KG1 (cell line): Measurements from ENCODE around the gene RPLP1.
A peak's percentile ranks its signal among the peaks of the same experiment; 100 is the strongest.

Experiments
- DNase-seq: peaks from one replicate; lab custom pipeline; 2025; lab: John Stamatoyannopoulos, UW

Gene RPLP1

DNA sequence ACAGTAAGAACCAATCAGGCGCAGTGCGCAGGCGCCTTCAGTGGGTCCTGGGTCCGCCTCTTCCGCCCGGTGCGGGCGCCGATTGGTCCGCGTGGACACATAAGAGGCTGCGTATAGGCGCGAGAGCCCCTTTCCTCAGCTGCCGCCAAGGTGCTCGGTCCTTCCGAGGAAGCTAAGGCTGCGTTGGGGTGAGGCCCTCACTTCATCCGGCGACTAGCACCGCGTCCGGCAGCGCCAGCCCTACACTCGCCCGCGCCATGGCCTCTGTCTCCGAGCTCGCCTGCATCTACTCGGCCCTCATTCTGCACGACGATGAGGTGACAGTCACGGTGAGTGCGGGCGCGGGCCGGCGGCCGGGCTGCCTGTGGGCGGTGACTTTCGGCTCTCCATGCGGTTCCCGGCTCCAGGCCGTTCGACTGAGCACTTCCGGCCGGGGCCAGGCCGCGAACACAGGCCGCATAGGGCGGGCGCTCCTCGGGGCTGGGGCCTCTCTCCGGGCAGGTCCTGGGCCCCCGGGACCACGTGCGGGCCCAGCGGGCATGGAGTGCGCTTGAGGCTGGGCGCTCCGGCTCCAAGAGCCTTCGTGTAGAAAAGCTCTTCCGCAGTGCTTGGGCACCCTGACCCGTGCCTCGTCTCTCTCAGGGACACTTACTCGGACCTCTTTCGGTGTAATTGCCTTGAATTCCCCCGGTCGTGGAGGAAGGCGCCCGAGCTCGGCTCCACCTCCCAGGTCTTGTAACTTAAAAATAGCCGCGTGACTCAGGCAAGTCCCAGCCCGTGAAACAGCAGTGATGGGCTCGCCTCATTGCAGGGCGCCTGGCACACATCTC is at the start of gene RPLP1:
Gene RPLP1, plus strand, starts transcription at position 127 of the 830 bp plus-strand sequence. Its CDS starts 131 bp downstream, at position 258.
- peak; percentile 96 for DNase-seq

DNA sequence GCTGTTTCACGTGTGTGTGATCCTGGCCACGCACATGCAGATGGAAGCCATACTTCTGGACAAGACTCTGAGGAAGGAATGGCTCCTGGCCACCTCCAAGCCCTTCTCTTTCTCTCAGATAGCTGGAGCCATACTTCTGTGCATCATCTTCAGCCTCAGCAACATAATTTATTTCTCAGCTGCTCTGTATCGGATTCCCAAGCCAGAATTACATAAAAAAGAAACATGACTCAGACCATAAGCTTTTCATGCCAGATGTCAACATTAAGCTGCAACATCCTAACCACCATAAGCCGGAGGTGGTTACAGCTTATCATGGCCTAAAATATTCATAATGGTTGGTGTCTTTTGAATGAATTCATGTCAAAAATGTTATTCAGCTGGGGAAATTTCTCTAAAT is 49.0 kb upstream of the RPLP1 start:
- no peak for DNase-seq

GRCh38 chr15:69405110-69405509 is 47.5 kb upstream of the RPLP1 start:
- no peak for DNase-seq

DNA sequence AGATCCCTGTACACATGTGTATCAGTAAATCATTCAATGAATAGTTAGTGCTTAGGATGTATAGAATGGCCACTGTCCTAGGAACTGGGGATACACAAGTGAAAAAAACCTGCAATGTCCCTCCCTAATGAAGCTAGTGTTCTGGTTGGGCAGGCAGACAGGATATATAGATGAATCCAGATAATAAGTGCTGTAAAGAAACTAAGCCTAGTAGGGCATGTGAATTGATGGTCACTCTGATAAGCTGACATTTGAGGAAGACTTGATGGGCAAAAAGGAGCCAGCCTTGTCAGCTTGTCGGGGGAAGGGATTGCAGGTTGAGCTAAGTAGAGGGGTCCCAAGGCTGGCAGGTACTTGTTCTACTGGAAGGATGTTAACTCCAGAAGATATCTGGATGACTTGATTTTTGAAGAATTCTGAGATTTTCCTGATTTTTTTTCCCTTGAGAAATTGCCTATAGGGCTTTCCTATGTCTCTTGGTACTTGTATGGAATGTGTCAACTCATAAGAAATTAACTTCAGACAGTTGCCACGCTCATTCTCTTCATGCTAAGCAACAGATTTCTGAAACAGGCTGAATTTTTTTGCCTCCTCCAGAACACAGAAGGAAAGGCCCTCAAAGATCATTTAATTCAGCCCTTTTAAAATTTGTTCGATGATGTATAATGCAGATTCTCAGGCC is 44.8 kb upstream of the RPLP1 start:
- DNase-seq, result no peak

- no peak for DNase-seq
Measured at GRCh38 chr15:69408841-69409240, 43.8 kb upstream of the RPLP1 start.

- DNase-seq, result no peak
Measured at GRCh38 chr15:69410248-69410874, 42.3 kb upstream of the RPLP1 start.

- no peak for DNase-seq
Measured at GRCh38 chr15:69412274-69412673, 40.3 kb upstream of the RPLP1 start.

DNA sequence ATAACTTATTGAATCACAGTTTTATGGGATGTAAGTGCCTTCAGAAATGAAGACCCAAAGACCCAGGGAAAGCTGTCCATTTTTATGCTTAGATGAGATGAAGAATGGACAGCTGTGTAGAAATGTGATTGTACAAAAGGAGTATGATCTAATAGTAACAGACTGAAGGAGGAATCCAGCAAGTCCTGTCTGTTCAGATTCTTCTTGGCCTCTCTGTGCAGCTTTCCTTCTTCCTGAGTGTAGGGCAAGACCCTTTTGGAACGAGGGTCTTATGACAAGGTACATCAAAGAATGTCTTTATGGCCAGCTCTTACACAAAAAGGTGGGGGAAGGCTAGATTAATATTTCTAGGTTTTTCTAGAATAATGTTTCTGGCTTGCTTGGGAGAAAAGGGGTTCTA is 39.9 kb upstream of the RPLP1 start:
- DNase-seq, result no peak

GRCh38 chr15:69413822-69414700 is 38.6 kb upstream of the RPLP1 start, which contains the start of gene KIF23:
KIF23 (plus strand) TSS chr15:69414349; CDS start chr15:69414466, 117 bp downstream.
- DNase-seq, result peak; percentile 88

DNA sequence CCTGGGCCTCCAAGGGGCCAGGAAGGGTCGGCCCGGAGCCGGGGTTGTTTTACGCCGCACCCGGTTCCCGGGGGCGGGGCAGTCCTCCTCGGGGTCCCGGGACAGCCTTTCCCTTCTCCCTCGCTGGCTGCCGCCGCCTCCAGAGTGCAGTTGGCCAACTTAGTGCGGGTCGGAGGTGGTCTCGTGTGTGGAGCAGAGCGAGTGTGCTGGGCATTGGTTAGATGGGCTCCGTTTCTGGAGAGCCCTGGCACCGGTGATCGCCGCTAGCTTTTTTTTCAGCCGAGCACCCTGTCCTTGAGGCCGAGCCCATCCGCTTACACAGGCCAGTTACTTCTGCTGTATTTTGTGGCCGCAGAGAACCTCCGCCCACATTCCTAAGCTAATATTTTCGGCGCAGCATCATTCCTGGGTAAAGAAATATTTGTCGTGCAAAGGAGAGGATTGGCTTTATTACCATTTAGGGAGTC is 37.9 kb upstream of the RPLP1 start:
- DNase-seq, result no peak

- DNase-seq, result no peak
Measured at GRCh38 chr15:69415381-69415780, 37.2 kb upstream of the RPLP1 start.

GRCh38 chr15:69417581-69417980 is 35.0 kb upstream of the RPLP1 start:
- no peak for DNase-seq

- DNase-seq, result no peak
Measured at GRCh38 chr15:69421498-69421897, 31.1 kb upstream of the RPLP1 start.

- no peak for DNase-seq
Measured at GRCh38 chr15:69422336-69422895, 30.2 kb upstream of the RPLP1 start.

DNA sequence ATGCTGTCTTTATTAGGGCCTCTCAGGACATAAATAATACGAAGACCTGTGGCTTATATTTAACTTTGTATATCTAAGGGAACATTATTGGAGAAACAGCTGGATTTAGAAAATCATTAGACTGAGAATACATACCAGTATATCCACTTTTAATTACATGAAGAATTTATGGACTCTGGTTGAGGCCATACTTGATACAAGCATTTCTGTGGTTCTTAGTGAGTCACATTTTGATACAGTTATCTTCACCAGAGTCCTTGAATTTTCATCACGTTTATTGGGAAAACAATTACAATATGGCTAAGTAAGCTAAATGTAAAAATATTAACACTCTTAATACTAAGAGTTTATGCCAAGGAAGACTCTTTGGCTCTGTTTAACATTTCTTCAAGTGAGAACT is 28.6 kb upstream of the RPLP1 start:
- no peak for DNase-seq

DNA sequence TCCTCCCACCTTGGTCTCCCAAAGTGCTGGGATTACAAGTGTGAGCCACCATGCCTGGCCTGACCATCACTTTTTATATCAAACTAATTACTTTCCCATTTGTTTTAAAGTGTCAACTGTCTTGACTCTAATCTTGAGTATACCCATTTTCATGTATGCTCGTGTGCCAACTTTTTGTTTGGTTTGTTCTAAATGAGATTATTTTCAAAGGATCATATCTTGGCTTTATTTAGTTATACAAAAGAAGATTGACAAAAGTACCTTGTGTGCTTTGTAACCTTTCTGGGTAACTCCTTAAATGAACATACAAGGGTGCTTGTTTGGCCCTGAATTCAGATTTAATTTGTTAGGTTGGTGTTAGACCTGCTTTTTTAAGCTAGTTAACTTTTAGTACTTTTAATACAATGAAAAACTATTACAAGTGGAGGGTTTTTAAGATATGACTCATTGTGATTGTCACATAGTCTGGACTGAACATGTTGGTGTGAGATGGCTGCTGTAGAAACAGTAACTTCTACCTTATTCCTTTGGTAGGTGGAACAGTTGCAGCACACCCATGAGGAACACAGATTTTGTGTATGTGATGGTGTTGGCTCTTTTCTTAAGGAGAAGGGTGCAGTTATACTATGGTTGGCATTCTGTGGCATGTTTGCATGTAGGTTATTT is 27.7 kb upstream of the RPLP1 start:
- no peak for DNase-seq

DNA sequence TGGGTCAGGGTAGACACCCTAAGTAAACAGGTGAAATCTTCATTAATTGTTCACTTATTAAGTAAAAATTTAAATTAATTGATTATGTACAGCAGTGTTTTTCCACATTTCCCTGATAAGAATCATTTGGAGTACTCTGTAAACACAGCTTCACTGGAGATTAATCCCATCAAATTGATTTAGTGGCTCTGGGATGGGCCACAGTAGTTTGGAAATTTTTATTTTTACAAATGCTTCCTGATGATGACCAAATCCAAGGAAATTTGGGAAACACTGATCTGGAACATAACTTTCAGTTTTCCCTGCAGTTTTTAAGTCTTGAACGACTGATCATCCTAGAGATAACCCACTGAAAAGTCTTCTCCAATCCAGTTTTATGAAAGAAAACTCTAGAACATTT is 18.8 kb upstream of the RPLP1 start:
- DNase-seq, result no peak

GRCh38 chr15:69434238-69434637 is 18.4 kb upstream of the RPLP1 start:
- no peak for DNase-seq

- DNase-seq, result no peak
Measured at GRCh38 chr15:69434679-69435078, 17.9 kb upstream of the RPLP1 start.

GRCh38 chr15:69435985-69436384 is 16.6 kb upstream of the RPLP1 start:
- no peak for DNase-seq

GRCh38 chr15:69436951-69437350 is 15.7 kb upstream of the RPLP1 start:
- DNase-seq, result no peak
